ENCODE data around the gene VAV2. TPM values are rescaled to one million over a fixed set of nuclear protein-coding genes. Genes with fewer than 3 reads are reported as not detected.

VAV2 gene
- polyA plus RNA-seq, 1 of the 3 experiments (the other 2 are of a cell fraction): 14.9 TPM

- Histone ChIP-seq H3K4me1 (ENCODE audit: control insufficient read depth in 1 of 2, insufficient read depth in 2 of 2, low read depth in 1 of 2, low read length in 1 of 2) (peaks cover 0 to 23% of the 10 kb centered on the region in 2 experiments; a peak in 1 of 4 replicates), H3K36me3 (replicated peaks in 1 of 2; ENCODE audit: control insufficient read depth in 1 of 2, insufficient read depth in 2 of 2, low read length in 1 of 2) (peaks cover 0 to 5% of the 10 kb centered on the region in 2 experiments), H3K27me3 (ENCODE audit: insufficient read depth) (no peaks in the 10 kb centered on the region), H3K4me2 (no peak overlapping the region), H3K9me2 (no peaks in the 10 kb centered on the region), H3K79me2 (ENCODE audit: insufficient read depth) (0 out of 2 replicates have a peak, but pooled peaks cover 8% of the 10 kb centered on the region), H3F3A (replicated peaks; ENCODE audit: insufficient read depth) (no peaks in the 10 kb centered on the region), H3K27ac (ENCODE audit: low read depth in 2 of 2, low read length in 1 of 2) (no peak overlapping the region), H3K9me3 (no peaks in the 10 kb centered on the region), H3K4me3 (ENCODE audit: low read depth in 2 of 2, low read length in 1 of 2) (no peak overlapping the region), H4K20me1 (ENCODE audit: insufficient read depth) (peaks cover 7% of the 10 kb centered on the region; the same call in 1 of the 2 replicates), H2AFZ (ENCODE audit: low read depth) (no peak overlapping the region), H3K9ac (no peak overlapping the region)
- POLR2A ChIA-PET: no interaction called here
- TF ChIP-seq IRF3 (IDR thresholded peaks at IDR 0.05; ENCODE audit: low read depth, low read length) (no peak), TAF1 (IDR thresholded peaks at IDR 0.05; ENCODE audit: borderline replicate concordance, low read depth, low read length) (no peak), TCF12 (IDR thresholded peaks at IDR 0.05) (no peak), CHD2 (IDR thresholded peaks at IDR 0.05; ENCODE audit: low read length, partially characterized antibody) (no peak), ZBTB33 (IDR thresholded peaks at IDR 0.05; ENCODE audit: borderline replicate concordance, low read depth) (no peak), ELF1 (IDR thresholded peaks at IDR 0.05) (no peak), RXRA (IDR thresholded peaks at IDR 0.05; ENCODE audit: borderline replicate concordance, low read depth) (no peak), USF1 (IDR thresholded peaks at IDR 0.05; ENCODE audit: borderline replicate concordance, low read depth) (no peak), RCOR1 (IDR thresholded peaks at IDR 0.05; ENCODE audit: low read length) (no peak)
- TF ChIP-seq, protein P1, sequence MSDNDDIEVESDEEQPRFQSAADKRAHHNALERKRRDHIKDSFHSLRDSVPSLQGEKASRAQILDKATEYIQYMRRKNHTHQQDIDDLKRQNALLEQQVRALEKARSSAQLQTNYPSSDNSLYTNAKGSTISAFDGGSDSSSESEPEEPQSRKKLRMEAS (IDR thresholded peaks at IDR 0.05; ENCODE audit: low read depth): no peak
- 93% methylated on average over 3 of the region's 3 CpGs for WGBS (ENCODE audit: low lambda C conversion rate)
- DNase-seq: no peak
- CTCF ChIA-PET: interaction anchor here (2.8 to 5.7 kb wide), 2 partner anchors 25 to 176 kb away, joined by 7 to 22 read pairs; no protein-coding TSS in a partner anchor
Measured at GRCh38 chr9:133818444-133818843, 173.7 kb downstream of the VAV2 start.

DNA sequence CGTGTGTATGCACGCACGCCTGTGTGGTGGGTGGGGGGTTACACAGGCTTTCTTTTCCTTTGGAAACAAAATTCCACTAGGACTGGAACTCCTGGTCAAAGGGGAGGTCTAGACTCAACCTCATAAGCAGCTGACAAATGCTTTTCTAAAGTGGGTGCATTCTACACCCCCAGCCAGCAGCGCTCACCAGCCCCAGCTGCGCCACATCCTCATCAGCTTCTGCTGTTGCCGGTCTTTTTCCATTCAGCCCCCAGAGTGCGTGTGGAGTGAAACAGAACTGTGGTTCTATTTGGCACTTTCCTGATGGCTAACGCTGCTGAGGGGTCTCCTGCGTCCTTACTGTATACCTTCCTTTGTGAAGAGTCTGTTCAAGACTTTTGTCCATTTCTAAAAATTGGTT is 176.3 kb downstream of the VAV2 start:
- H4K20me1 ChIP-seq (ENCODE audit: insufficient read depth): peaks cover 1% of the 10 kb centered on the region; the same call in 1 of the 2 replicates
- CTCF ChIA-PET: interaction anchor here (0.8 to 7.1 kb wide), 5 partner anchors 12 to 178 kb away, joined by 3 to 53 read pairs (median 6); no protein-coding TSS in a partner anchor

More for the DNA sequence above, 176.3 kb downstream of the VAV2 start:
- no peak for DNase-seq
- Histone ChIP-seq H3K4me3 (ENCODE audit: low read depth in 2 of 2, low read length in 1 of 2) (no peak overlapping the region), H3K4me2 (no peak overlapping the region), H3K27ac (ENCODE audit: low read depth in 2 of 2, low read length in 1 of 2) (no peak overlapping the region), H3K36me3 (replicated peaks in 1 of 2; ENCODE audit: control insufficient read depth in 1 of 2, insufficient read depth in 2 of 2, low read length in 1 of 2) (no peaks in the 10 kb centered on the region), H3F3A (replicated peaks; ENCODE audit: insufficient read depth) (no peaks in the 10 kb centered on the region), H2AFZ (ENCODE audit: low read depth) (no peak overlapping the region), H3K4me1 (ENCODE audit: control insufficient read depth in 1 of 2, insufficient read depth in 2 of 2, low read depth in 1 of 2, low read length in 1 of 2) (peaks cover 0 to 26% of the 10 kb centered on the region in 2 experiments; a peak in 1 of 4 replicates), H3K9me2 (no peaks in the 10 kb centered on the region), H3K9ac (no peak overlapping the region), H3K79me2 (ENCODE audit: insufficient read depth) (0 out of 2 replicates have a peak, but pooled peaks cover 8% of the 10 kb centered on the region), H3K9me3 (no peaks in the 10 kb centered on the region), H3K27me3 (ENCODE audit: insufficient read depth) (no peaks in the 10 kb centered on the region)
- TF ChIP-seq MXI1 (IDR thresholded peaks at IDR 0.05; ENCODE audit: low read depth, low read length) (no peak), SIN3A (IDR thresholded peaks at IDR 0.05; ENCODE audit: borderline replicate concordance, low read depth, low read length) (no peak), TEAD4 (IDR thresholded peaks at IDR 0.05; ENCODE audit: borderline replicate concordance, insufficient read depth) (no peak), FOSL2 (IDR thresholded peaks at IDR 0.05; ENCODE audit: borderline replicate concordance, low read depth) (no peak), TAF1 (IDR thresholded peaks at IDR 0.05; ENCODE audit: borderline replicate concordance, low read depth, low read length) (no peak), YY1 (IDR thresholded peaks at IDR 0.05; ENCODE audit: low read depth) (no peak), ELF1 (IDR thresholded peaks at IDR 0.05) (no peak), FOXJ3 (CRISPR knock-in tag; IDR thresholded peaks at IDR 0.05) (no peak), USF1 (IDR thresholded peaks at IDR 0.05; ENCODE audit: borderline replicate concordance, low read depth) (no peak), CHD2 (IDR thresholded peaks at IDR 0.05; ENCODE audit: low read length, partially characterized antibody) (no peak), RCOR1 (IDR thresholded peaks at IDR 0.05; ENCODE audit: low read length) (no peak)
- TF ChIP-seq, protein P1 (IDR thresholded peaks at IDR 0.05; ENCODE audit: low read depth): no peak
- TF ChIP-seq, protein P2, sequence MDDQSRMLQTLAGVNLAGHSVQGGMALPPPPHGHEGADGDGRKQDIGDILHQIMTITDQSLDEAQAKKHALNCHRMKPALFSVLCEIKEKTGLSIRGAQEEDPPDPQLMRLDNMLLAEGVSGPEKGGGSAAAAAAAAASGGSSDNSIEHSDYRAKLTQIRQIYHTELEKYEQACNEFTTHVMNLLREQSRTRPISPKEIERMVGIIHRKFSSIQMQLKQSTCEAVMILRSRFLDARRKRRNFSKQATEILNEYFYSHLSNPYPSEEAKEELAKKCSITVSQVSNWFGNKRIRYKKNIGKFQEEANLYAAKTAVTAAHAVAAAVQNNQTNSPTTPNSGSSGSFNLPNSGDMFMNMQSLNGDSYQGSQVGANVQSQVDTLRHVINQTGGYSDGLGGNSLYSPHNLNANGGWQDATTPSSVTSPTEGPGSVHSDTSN (IDR thresholded peaks at IDR 0.05): no peak
- POLR2A ChIA-PET: no interaction called here
- WGBS (ENCODE audit: low lambda C conversion rate): over 99% methylated on average over 9 of the region's 9 CpGs

Data from SK-N-SH (cell line).